ENCODE data around the gene ZMYND8.

DNA sequence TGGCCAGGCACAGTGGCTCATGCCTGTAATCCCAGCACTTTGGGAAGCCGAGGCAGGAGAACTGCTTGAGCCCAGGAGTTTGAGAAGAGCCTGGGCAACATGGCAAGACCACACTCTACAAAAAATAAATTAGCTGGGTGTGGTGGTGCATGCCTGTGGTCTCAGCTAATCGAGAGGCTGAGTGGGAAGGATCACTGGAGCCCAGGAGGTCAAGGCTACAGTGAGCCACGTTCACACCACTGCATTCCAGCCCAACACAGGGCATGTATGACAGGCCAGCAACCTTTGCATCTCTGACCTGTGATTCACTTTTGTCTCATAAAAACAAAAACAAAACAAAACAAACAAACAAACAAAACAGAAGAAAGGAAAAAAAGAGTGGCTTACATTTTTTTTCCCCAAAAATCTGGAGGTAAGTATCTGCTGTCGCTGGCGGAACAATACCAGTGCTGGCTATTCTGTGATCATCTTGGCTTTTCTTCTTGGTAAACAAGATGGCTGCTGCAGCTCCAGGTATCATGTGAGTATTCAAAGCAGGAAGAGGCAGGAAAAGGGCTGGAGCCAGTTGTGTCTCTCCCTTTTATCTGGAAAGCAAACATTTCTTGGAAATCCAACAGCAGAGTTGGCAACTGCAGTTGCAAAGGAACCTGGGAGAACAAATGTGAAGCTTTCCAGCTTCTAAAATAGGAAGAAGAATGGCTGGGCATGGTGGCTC is 40.4 kb upstream of the ZMYND8 start:
- TF ChIP-seq SIRT6 (IDR thresholded peaks at IDR 0.05; ENCODE audit: low read length), result no peak
- TF ChIP-seq CREB1 (IDR thresholded peaks at IDR 0.05), result no peak
- TF ChIP-seq CHD1 (IDR thresholded peaks at IDR 0.05; ENCODE audit: low read depth, low read length), result no peak
- TF ChIP-seq, protein P1, sequence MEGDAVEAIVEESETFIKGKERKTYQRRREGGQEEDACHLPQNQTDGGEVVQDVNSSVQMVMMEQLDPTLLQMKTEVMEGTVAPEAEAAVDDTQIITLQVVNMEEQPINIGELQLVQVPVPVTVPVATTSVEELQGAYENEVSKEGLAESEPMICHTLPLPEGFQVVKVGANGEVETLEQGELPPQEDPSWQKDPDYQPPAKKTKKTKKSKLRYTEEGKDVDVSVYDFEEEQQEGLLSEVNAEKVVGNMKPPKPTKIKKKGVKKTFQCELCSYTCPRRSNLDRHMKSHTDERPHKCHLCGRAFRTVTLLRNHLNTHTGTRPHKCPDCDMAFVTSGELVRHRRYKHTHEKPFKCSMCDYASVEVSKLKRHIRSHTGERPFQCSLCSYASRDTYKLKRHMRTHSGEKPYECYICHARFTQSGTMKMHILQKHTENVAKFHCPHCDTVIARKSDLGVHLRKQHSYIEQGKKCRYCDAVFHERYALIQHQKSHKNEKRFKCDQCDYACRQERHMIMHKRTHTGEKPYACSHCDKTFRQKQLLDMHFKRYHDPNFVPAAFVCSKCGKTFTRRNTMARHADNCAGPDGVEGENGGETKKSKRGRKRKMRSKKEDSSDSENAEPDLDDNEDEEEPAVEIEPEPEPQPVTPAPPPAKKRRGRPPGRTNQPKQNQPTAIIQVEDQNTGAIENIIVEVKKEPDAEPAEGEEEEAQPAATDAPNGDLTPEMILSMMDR (IDR thresholded peaks at IDR 0.05; ENCODE audit: control extremely low read depth in 1 of 3, insufficient read depth in 1 of 3, low read depth in 1 of 3, low read length in 3 of 3), result no peak
- TF ChIP-seq EZH2 (IDR thresholded peaks at IDR 0.05; ENCODE audit: low read depth, low read length, severe bottlenecking), result no peak

All from H1 (cell line).